K562 (cell line): Measurements from ENCODE around the gene SMU1. TPM values are rescaled to one million over a fixed set of nuclear protein-coding genes. Genes with fewer than 3 reads are reported as not detected.
A peak's percentile ranks its signal among the peaks of the same experiment; 100 is the strongest.

Experiments used
- CSDE1 ChIP-seq, 2 experiments: fragments of 450-650 bp; IDR thresholded peaks; 2 replicates each; pipeline ENCODE4 v1.6.1; 2016; ENCODE audit warnings: mild to moderate bottlenecking in 1 of 2
- GTF2A2 ChIP-seq: IDR thresholded peaks from 2 replicates; pipeline ENCODE4 v1.6.1; 2016; ENCODE audit warnings: mild to moderate bottlenecking, missing genetic modification characterization, missing compliant biosample characterization
- HDAC1 ChIP-seq, 2 experiments: fragments of 450-650 bp; IDR thresholded peaks; 2 replicates each; pipeline ENCODE4 v1.6.1; 2016 to 2017; ENCODE audit warnings: inconsistent platforms in 1 of 2, mild to moderate bottlenecking in 1 of 2, moderate library complexity in 1 of 2
- HDAC2 ChIP-seq: fragments of 450-650 bp; IDR thresholded peaks from 2 replicates; pipeline ENCODE4 v1.6.1; 2016; ENCODE audit warnings: mild to moderate bottlenecking
- MGA ChIP-seq: fragments of 450-650 bp; IDR thresholded peaks from 2 replicates; pipeline ENCODE4 v1.6.1; 2016; ENCODE audit warnings: mild to moderate bottlenecking, moderate library complexity
- SAP30 ChIP-seq: fragments of 200-600 bp; sonication (generic); IDR thresholded peaks from 2 replicates; pipeline ENCODE4 v1.6.1; 2012; ENCODE audit warnings: borderline replicate concordance, low read depth, mild to moderate bottlenecking, moderate library complexity, low read length, control low read depth, inconsistent platforms; ENCODE audit not compliant: insufficient read depth, poor library complexity, severe bottlenecking
- SIX5 ChIP-seq, 2 experiments: IDR thresholded peaks; 2 replicates each; pipeline ENCODE4 v1.6.1; 2011; ENCODE audit warnings: low read length in 2 of 2, borderline replicate concordance in 1 of 2, low read depth in 1 of 2, mild to moderate bottlenecking in 1 of 2, moderate library complexity in 1 of 2; ENCODE audit not compliant: insufficient read depth in 1 of 2
- SP1 ChIP-seq: sonication (generic); formaldehyde crosslinking; IDR thresholded peaks from 2 replicates; pipeline ENCODE4 v1.8.1; 2022; ENCODE audit warnings: mild to moderate bottlenecking, missing genetic modification reagents
- SPI1 ChIP-seq: IDR thresholded peaks from 2 replicates; pipeline ENCODE4 v1.6.1; 2011; ENCODE audit warnings: low read depth, low read length, control low read depth, borderline replicate concordance
- ZNF134 ChIP-seq: fragments of 250-450 bp; sonication (Bioruptor Pico); conservative IDR thresholded peaks from 2 replicates; pipeline ENCODE4 v1.4.0; 2020
- ZNF143 ChIP-seq: sonication (generic); formaldehyde crosslinking; IDR thresholded peaks from 2 replicates; pipeline ENCODE4 v1.9.0; 2022; ENCODE audit warnings: mild to moderate bottlenecking, missing genetic modification reagents
- ZNF282 ChIP-seq: sonication (generic); formaldehyde crosslinking; IDR thresholded peaks from 2 replicates; pipeline ENCODE4 v1.8.1; 2023; ENCODE audit warnings: missing genetic modification reagents
- ZNF507 ChIP-seq: conservative IDR thresholded peaks from 2 replicates; pipeline ENCODE4 v1.6.1; 2017; ENCODE audit warnings: missing genetic modification characterization, missing compliant biosample characterization
- polyA plus RNA-seq, 8 experiments: library from polyadenylated mRNA; depleted of rRNA in 4 of 8; stranded (reverse) in 5 of 8; unstranded in 3 of 8; fragments of >200 nt; fragmentation: Nextera tagmentation in 2 of 8; fragmentation: Illumina TruSeq in 1 of 8; extraction: Ambion mirVana in 2 of 8; extraction: Trizol in 1 of 8; gene quantifications; 2 replicates each; pipeline versions ENCODE4 v1.2.1 to v1.2.3, GENCODE V29; 2011 to 2014; ENCODE audit warnings: inconsistent platforms in 1 of 8, missing spikeins in 1 of 8
- total RNA-seq, 7 experiments: library from RNA; depleted of rRNA in 6 of 7; stranded (reverse); fragments of >200 nt in 6 of 7; fragmentation: Illumina TruSeq in 2 of 7; extraction: Trizol in 2 of 7; gene quantifications; 2 replicates each; pipeline versions ENCODE4 v1.2.1 to v1.2.3, GENCODE V29; 2011 to 2021; ENCODE audit warnings: low replicate concordance in 1 of 7
- TF ChIP-seq, protein P1 (sequence below): fragments of 200-800 bp; sonication (Bioruptor generic); IDR thresholded peaks from 2 replicates; pipeline ENCODE4 v1.6.1; 2017; ENCODE audit warnings: missing genetic modification characterization, missing compliant biosample characterization

The SMU1 gene
- total and polyA plus RNA-seq, 9 of the 15 experiments (the other 6 are each of a cell fraction or from before 2014, with no cell fraction given): 13.2 to 33.4 (median 20.7) TPM

DNA sequence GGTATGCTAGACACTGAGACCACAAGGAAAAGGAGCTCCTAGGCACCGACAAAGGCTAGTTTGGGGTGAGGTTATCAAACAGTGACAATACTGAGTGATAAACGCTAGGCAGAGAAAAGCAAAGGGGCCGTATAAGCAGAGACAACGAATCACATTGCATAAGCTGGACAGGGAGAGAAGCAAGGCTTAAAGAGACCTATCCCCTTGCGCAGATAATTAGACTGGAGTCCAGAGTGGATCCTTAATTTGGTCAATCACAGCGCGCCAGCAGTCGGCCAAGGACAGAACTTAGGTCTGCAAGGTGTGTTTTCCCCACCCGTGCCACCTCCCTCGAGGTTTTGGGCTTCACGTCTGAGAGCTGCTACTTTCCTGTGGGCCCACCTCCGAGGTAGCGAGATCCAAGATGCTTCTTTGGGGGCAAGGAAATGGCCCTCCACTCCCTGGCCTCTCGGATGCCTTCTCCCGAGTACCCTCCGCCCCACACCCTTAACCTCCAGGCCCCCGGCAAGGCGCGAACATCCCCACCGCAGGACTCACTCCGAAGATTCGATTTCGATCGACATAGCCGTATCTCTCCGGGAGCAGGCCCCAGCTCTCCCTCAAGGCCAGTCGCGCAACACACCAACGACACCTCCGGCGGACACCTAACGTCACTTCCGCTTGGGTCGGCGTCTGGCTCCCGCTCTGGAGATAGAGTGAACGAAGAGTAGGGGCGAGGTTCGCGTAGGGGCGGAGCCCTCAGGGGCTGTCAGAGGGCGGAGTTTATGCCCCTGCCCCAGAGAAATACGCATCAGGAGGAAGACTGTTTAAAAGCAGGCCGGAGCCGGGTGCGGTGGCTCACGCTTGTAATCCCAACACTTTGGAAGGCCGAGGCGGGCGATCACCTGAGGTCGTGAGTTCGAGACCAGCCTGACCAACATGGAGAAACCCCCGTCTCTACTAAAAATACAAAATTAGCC is at the start of gene SMU1 (continued):
- TF ChIP-seq MGA (no peak), ZNF143 (CRISPR knock-in tag) (no peak), HDAC2 (no peak), CSDE1 (IDR thresholded peaks at IDR 0.05) (no peak), GTF2A2 (tag) (no peak), SP1 (CRISPR knock-in tag) (peak; percentile 75; the same call in 1 of the 2 replicates), SIX5 (IDR thresholded peaks at IDR 0.05; ENCODE audit: borderline replicate concordance in 1 of 2, insufficient read depth in 1 of 2, low read depth in 1 of 2, low read length in 2 of 2) (peak in 1 of 2 experiments; percentile 30; a peak in 1 of 4 replicates), ZNF282 (no peak), ZNF507 (tag) (no peak), SPI1 (0 out of 2 replicates have a peak, but pooled peaks have one; percentile 1), ZNF134 (CRISPR knock-in tag) (no peak), SAP30 (peak; percentile 60), HDAC1 (IDR thresholded peaks at IDR 0.05) (peak in 1 of 2 experiments; percentile 83; a peak in 2 of 4 replicates)
- TF ChIP-seq, protein P1, sequence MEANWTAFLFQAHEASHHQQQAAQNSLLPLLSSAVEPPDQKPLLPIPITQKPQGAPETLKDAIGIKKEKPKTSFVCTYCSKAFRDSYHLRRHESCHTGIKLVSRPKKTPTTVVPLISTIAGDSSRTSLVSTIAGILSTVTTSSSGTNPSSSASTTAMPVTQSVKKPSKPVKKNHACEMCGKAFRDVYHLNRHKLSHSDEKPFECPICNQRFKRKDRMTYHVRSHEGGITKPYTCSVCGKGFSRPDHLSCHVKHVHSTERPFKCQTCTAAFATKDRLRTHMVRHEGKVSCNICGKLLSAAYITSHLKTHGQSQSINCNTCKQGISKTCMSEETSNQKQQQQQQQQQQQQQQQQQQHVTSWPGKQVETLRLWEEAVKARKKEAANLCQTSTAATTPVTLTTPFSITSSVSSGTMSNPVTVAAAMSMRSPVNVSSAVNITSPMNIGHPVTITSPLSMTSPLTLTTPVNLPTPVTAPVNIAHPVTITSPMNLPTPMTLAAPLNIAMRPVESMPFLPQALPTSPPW: peak; percentile 57
